ENCODE results near the gene RGS6.

The RGS6 gene

GRCh38 chr14:72600551-72601330 is 668.5 kb downstream of the RGS6 start:
- no peak overlapping the region for H3K4me3 ChIP-seq (replicated peaks; ENCODE audit: low read depth, low read length)
- no peak for TF ChIP-seq CTCF (IDR thresholded peaks at IDR 0.05; ENCODE audit: insufficient read depth, low read length, poor library complexity, severe bottlenecking)
- no peaks in the 10 kb centered on the region for H3K27me3 ChIP-seq (replicated peaks; ENCODE audit: control insufficient read depth, insufficient read depth, low read length)
- no peak for DNase-seq (ENCODE audit: extremely low read depth, insufficient read length)
- H3K36me3 ChIP-seq (ENCODE audit: control insufficient read depth, insufficient read depth, low read length), result no peaks in the 10 kb centered on the region

GRCh38 chr14:72603639-72604038 is 671.4 kb downstream of the RGS6 start:
- H3K27me3 ChIP-seq (replicated peaks; ENCODE audit: control insufficient read depth, insufficient read depth, low read length), result no peaks in the 10 kb centered on the region
- DNase-seq (ENCODE audit: extremely low read depth, insufficient read length), result no peak
- no peak overlapping the region for H3K4me3 ChIP-seq (replicated peaks; ENCODE audit: low read depth, low read length)
- no peaks in the 10 kb centered on the region for H3K36me3 ChIP-seq (ENCODE audit: control insufficient read depth, insufficient read depth, low read length)
- no peak for TF ChIP-seq CTCF (IDR thresholded peaks at IDR 0.05; ENCODE audit: insufficient read depth, low read length, poor library complexity, severe bottlenecking)

GRCh38 chr14:72604133-72604532 is 671.9 kb downstream of the RGS6 start:
- no peak overlapping the region for H3K4me3 ChIP-seq (replicated peaks; ENCODE audit: low read depth, low read length)

GRCh38 chr14:72605096-72605920 is 673.1 kb downstream of the RGS6 start:
- no peak for DNase-seq (ENCODE audit: extremely low read depth, insufficient read length)
- no peak overlapping the region for H3K4me3 ChIP-seq (replicated peaks; ENCODE audit: low read depth, low read length)
- no peak for TF ChIP-seq CTCF (IDR thresholded peaks at IDR 0.05; ENCODE audit: insufficient read depth, low read length, poor library complexity, severe bottlenecking)
- no peaks in the 10 kb centered on the region for H3K27me3 ChIP-seq (replicated peaks; ENCODE audit: control insufficient read depth, insufficient read depth, low read length)
- no peaks in the 10 kb centered on the region for H3K36me3 ChIP-seq (ENCODE audit: control insufficient read depth, insufficient read depth, low read length)

More at GRCh38 chr14:72604133-72604532, 671.9 kb downstream of the RGS6 start:
- Histone ChIP-seq H3K27me3 (replicated peaks; ENCODE audit: control insufficient read depth, insufficient read depth, low read length) (no peaks in the 10 kb centered on the region), H3K36me3 (ENCODE audit: control insufficient read depth, insufficient read depth, low read length) (no peaks in the 10 kb centered on the region)
- no peak for TF ChIP-seq CTCF (IDR thresholded peaks at IDR 0.05; ENCODE audit: insufficient read depth, low read length, poor library complexity, severe bottlenecking)
- DNase-seq (ENCODE audit: extremely low read depth, insufficient read length), result no peak

GRCh38 chr14:72605921-72606220 is 673.6 kb downstream of the RGS6 start:
- Histone ChIP-seq H3K27me3 (replicated peaks; ENCODE audit: control insufficient read depth, insufficient read depth, low read length) (no peaks in the 10 kb centered on the region), H3K36me3 (ENCODE audit: control insufficient read depth, insufficient read depth, low read length) (no peaks in the 10 kb centered on the region), H3K4me3 (replicated peaks; ENCODE audit: low read depth, low read length) (no peak overlapping the region)
- no peak for DNase-seq (ENCODE audit: extremely low read depth, insufficient read length)
- no peak for TF ChIP-seq CTCF (IDR thresholded peaks at IDR 0.05; ENCODE audit: insufficient read depth, low read length, poor library complexity, severe bottlenecking)
